Measurements from ENCODE around the gene STKLD1. TPM values are rescaled to one million over a fixed set of nuclear protein-coding genes. Genes with fewer than 3 reads are reported as not detected.

Gene STKLD1
- polyA plus RNA-seq, 1 experiment, result 1.2 TPM

DNA sequence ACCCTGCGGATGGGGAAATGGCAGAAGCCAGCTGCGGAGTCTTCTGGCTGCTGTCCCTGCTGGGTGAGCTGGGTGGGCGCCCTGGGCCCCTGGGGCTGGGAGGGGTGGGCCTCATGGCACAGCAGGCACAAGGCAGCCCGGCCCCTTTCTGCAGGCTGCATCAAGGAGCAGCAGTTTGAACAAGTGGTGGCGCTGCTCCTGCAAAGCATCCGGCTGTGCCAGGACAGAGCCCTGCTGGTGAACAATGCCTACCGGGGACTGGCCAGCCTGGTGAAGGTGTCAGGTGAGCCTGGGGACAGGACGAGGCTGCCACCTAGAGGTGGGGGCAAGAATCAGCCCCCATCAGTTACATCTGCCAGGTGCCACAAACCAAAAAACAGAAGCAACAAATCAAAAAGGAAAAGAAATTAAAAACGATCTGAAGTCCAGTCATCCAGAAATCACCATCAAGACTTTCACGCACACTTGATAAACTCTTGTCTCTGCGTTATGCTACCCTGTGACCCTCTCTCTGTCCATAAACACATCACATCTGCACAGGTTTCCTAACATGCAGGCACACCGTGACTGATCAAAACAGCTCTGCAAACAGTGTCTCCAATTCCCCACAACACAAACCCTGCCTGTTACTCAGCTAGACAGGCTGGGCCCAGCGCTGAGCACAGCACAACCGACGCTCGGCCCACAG, 27.7 kb downstream of the STKLD1 start:
- TF ChIP-seq, protein P1, sequence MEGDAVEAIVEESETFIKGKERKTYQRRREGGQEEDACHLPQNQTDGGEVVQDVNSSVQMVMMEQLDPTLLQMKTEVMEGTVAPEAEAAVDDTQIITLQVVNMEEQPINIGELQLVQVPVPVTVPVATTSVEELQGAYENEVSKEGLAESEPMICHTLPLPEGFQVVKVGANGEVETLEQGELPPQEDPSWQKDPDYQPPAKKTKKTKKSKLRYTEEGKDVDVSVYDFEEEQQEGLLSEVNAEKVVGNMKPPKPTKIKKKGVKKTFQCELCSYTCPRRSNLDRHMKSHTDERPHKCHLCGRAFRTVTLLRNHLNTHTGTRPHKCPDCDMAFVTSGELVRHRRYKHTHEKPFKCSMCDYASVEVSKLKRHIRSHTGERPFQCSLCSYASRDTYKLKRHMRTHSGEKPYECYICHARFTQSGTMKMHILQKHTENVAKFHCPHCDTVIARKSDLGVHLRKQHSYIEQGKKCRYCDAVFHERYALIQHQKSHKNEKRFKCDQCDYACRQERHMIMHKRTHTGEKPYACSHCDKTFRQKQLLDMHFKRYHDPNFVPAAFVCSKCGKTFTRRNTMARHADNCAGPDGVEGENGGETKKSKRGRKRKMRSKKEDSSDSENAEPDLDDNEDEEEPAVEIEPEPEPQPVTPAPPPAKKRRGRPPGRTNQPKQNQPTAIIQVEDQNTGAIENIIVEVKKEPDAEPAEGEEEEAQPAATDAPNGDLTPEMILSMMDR (IDR thresholded peaks at IDR 0.05; ENCODE audit: insufficient read depth, low read depth, low read length), result peak; percentile 61
- Histone ChIP-seq H3K36me3 (ENCODE audit: control insufficient read depth, insufficient read depth, low read length) (peaks cover 19% of the 10 kb centered on the region), H3K4me3 (ENCODE audit: low read depth, low read length) (no peak overlapping the region), H3K27me3 (ENCODE audit: control insufficient read depth, insufficient read depth, low read length) (no peaks in the 10 kb centered on the region)
- ChIA-PET POLR2A (no interaction called here), CTCF (interaction anchor here (0.6 to 2.5 kb wide), 7 partner anchors 12 to 218 kb away, joined by 4 to 13 read pairs (median 4); no protein-coding TSS in a partner anchor)
- no peak for DNase-seq (ENCODE audit: low read depth)

DNA sequence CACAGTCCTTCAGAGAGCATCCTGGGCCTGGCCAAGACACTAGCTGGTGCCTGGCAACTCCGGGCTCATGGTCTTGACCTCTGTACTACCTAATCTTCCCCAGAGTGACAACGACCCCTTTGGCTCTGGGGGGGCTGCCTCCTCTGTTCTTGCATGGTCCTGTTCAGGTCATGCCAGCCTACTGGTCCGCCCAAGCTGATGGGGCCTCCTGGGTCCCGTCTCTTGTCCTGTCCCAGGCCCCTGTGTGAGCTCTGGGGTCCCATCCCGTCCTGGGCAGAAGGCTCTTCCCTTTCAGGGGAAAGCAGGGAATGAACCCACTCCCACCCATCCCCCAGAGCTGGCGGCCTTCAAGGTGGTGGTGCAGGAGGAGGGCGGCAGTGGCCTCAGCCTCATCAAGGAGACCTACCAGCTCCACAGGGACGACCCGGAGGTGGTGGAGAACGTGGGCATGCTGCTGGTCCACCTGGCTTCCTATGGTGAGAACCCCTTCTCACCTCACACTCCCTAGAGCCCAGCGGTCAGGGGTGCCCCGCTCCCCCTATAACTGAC, 28.4 kb downstream of the STKLD1 start:
- POLR2A ChIA-PET, result no interaction called here
- CTCF ChIA-PET, result interaction anchor here (0.6 to 2.5 kb wide), 7 partner anchors 11 to 218 kb away, joined by 4 to 13 read pairs (median 5); no protein-coding TSS in a partner anchor
- no peak overlapping the region for H3K4me3 ChIP-seq (ENCODE audit: low read depth, low read length)
- DNase-seq (ENCODE audit: low read depth), result no peak
- H3K27me3 ChIP-seq (ENCODE audit: control insufficient read depth, insufficient read depth, low read length), result no peaks in the 10 kb centered on the region
- TF ChIP-seq, protein P1 (IDR thresholded peaks at IDR 0.05; ENCODE audit: insufficient read depth, low read depth, low read length), result no peak
- peaks cover 20% of the 10 kb centered on the region for H3K36me3 ChIP-seq (ENCODE audit: control insufficient read depth, insufficient read depth, low read length)

DNA sequence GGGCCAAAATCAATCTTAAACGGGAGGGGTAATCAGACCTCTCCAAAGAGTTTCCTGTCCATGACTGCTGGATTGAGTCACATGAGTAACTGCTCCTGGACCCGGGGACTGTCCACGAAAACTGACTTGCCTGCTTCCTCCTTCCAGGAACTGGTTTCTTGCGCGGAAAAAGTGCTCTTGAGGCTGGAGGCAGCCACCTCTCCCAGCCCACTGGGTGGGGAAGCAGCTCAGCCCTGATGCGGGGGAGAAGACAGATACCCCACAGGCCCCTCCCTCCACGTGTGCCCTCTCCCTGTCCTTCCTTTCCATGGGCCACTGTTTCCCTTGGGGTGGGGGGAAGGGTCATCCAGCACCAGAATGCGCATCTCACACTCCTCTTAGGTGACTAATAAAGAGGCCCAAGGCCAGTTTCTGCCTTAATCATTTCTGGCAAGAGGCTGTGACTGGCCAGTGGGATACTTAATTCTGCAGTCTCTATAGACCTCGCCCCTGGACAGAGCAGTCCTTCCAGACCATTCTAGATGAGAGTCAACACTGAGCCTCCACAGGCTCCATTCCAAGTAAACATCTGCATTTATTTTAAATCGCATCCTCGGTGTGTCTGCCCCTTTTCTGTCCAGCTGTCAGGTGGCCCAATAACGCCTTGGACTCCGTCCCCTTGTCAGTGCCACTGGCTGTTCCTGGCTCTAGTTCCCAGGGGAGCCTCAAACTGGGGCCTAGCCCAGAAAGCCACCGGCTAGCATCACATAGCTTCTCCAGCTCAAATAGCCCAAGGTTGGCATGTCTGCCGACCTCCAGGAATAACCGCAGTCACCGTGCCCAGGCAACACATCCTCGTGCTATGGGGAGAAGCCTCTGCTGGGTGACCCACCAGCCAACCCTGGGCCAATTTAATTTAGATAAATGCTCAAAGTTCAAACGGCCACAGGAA, 29.6 kb downstream of the STKLD1 start:
- TF ChIP-seq, protein P1 (IDR thresholded peaks at IDR 0.05; ENCODE audit: insufficient read depth, low read depth, low read length), result no peak
- CTCF ChIA-PET, result interaction anchor here (0.6 to 2.4 kb wide), 8 partner anchors 10 to 80 kb away, joined by 3 to 13 read pairs (median 3); partner anchors contain the start of gene CACFD1
- Histone ChIP-seq H3K36me3 (ENCODE audit: control insufficient read depth, insufficient read depth, low read length) (peaks cover 19% of the 10 kb centered on the region), H3K27me3 (ENCODE audit: control insufficient read depth, insufficient read depth, low read length) (no peaks in the 10 kb centered on the region), H3K4me3 (ENCODE audit: low read depth, low read length) (no peak overlapping the region)
- no peak for DNase-seq (ENCODE audit: low read depth)
- POLR2A ChIA-PET, result no interaction called here

DNA sequence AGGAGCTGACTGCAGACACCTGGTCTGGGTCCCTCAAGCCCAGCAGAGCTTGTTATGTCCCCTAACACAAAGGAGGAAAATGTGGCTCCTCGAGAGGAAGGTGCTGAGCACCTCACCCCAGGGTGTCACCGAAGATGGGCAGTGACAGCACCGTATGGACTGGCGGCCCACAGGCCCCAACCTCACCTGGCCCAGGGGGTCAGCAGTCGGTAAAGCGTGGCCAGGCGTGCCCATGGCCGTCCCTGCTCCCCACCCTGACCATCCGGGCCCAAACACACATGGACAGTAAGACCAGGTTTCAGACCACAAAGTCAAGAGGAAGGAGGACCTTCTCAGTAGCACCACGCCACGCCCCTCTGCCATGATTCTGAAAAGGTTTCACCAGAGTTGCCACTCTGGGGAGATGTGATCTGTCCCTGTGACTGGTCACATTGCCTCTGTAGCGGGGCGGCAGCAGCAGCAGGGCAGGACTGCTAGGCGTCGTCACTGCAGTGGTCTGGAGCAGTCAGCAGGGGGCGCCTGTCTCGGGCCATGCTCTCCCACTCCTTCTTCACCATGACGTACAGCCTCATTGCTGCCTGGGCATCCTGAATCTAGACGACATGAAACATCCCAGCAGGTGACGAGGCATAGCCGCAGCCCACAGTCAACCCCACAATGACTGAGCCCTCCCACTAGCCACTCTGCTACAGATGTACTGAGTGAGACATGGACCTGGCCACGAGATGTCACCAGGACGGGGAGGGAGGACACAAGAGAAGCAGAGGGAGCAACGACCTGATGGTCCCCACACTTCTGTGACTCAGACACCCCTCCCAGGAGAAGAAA, 30.5 kb downstream of the STKLD1 start:
- Histone ChIP-seq H3K4me3 (ENCODE audit: low read depth, low read length) (no peak overlapping the region), H3K27me3 (ENCODE audit: control insufficient read depth, insufficient read depth, low read length) (no peaks in the 10 kb centered on the region), H3K36me3 (ENCODE audit: control insufficient read depth, insufficient read depth, low read length) (peaks cover 21% of the 10 kb centered on the region)
- TF ChIP-seq, protein P1 (IDR thresholded peaks at IDR 0.05; ENCODE audit: insufficient read depth, low read depth, low read length), result peak; percentile 95
- CTCF ChIA-PET, result interaction anchor here (0.7 to 2.4 kb wide), 7 partner anchors 9 to 79 kb away, joined by 3 to 13 read pairs (median 3); partner anchors contain the start of gene CACFD1
- POLR2A ChIA-PET, result no interaction called here
- DNase-seq (ENCODE audit: low read depth), result no peak

Measured in BJ (cell line).